GM12892 (cell line): Measurements from ENCODE around the gene NINJ2.

ENCODE experiments used
- POLR2A ChIP-seq: IDR thresholded peaks from 2 replicates; pipeline ENCODE4 v1.6.1; 2011; ENCODE audit warnings: low read depth, low read length, control low read depth
- POLR2AphosphoS5 ChIP-seq: IDR thresholded peaks from 2 replicates; pipeline ENCODE4 v1.6.1; 2011; ENCODE audit warnings: low read depth, low read length, control low read depth
- TAF1 ChIP-seq: IDR thresholded peaks from 2 replicates; pipeline ENCODE4 v1.6.1; 2011; ENCODE audit warnings: low read depth, mild to moderate bottlenecking, control low read depth, low read length, borderline replicate concordance

- TF ChIP-seq POLR2AphosphoS5: no peak
- no peak for TF ChIP-seq TAF1
- TF ChIP-seq POLR2A: no peak
These were observed 15.7 kb downstream of the NINJ2 start for GRCh38 chr12:647385-648085.
